Stimulated activated CD4-positive, alpha-beta T cell treated with anti-CD3 and anti-CD28 coated beads, Interleukin-4, amount 100 ng/mL, for 4 hours (primary cell): ENCODE measurements around the gene IRX6.

Experiments used
- DNase-seq, 2 experiments: peaks; one replicate each; pipeline ENCODE4 v3.0.0-alpha.2; 2020

The IRX6 gene

GRCh38 chr16:55367866-55368603, 44.0 kb downstream of the IRX6 start:
- DNase-seq: no peak

GRCh38 chr16:55369151-55369550, 45.1 kb downstream of the IRX6 start:
- DNase-seq: no peak

DNA sequence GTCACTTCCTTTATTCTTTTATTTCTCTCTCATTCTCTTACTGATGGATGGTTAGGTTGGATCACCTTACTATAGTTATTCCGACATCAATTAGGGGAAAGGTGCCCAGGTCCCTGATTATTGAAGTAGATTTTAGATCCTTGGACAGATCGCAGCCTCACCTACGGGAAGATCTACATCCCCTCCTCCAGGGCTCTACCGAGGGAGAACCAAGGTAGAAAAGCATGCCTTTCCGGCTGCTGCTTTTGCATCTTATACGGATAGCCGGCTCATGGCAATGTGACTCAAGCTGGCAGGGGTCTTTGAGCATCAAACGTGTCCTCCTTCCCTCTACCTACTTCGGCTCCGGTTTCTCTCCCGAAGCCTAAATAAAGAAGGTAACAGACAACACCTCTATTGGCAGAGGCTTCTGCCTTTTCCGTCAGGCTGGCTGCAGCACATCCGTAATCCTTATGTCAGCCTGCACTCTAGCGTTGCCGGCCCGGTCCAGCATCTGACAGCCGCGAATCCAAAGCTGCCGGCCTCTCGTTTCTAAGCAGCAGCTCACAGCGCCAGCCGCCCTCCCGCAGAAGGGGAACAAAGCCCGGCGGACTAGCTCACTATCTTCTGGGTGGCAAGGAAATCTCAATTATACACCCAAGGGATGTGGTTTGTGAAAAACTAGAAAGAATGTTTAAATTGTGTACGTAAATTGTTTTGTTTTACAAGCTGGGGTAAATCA, 46.9 kb downstream of the IRX6 start:
- no peak for DNase-seq

- no peak for DNase-seq
Measured at GRCh38 chr16:55372792-55373488, 48.9 kb downstream of the IRX6 start.

GRCh38 chr16:55373489-55373832, 49.5 kb downstream of the IRX6 start:
- no peak for DNase-seq

GRCh38 chr16:55376045-55376444, 52.0 kb downstream of the IRX6 start:
- no peak for DNase-seq

- DNase-seq: no peak
Measured at GRCh38 chr16:55376567-55377167, 52.7 kb downstream of the IRX6 start.

DNA sequence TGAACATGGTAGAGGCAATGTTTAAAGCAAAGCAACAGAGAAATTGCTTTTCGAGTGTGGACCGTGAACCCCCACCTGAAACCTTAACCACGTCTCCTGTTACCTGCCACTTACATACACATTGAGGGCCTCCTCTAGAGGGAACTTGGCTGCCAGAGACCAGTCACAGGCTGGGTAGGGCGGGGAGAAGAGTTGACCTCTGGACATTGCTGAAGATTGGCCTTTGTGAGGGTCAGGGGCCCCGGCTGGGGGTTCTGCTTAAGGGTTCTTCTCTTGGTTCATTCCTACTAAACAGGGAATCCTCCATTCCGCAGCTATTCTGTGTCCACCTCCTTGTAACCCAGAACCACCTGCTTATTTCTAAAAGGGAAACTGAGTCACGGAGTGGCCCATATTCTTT, 53.8 kb downstream of the IRX6 start:
- no peak for DNase-seq

GRCh38 chr16:55378616-55379015, 54.6 kb downstream of the IRX6 start:
- no peak for DNase-seq

- DNase-seq: no peak
Measured at GRCh38 chr16:55379371-55379770, 55.4 kb downstream of the IRX6 start.

- DNase-seq: no peak
Measured at GRCh38 chr16:55379876-55380390, 55.9 kb downstream of the IRX6 start.
